ENCODE measurements around the gene PARD3B. TPM values are rescaled to one million over a fixed set of nuclear protein-coding genes. Genes with fewer than 3 reads are reported as not detected.

The PARD3B gene
- total RNA-seq, 1 experiment from 2014 or later = 7.6 TPM

GRCh38 chr2:205175831-205176230 lies 630.6 kb downstream of the PARD3B start:
- no peaks in the 10 kb centered on the region for H3K79me2 ChIP-seq (ENCODE audit: low read depth)
- POLR2A ChIA-PET (ENCODE audit: unreplicated experiment) = interaction anchor here (0.5 kb wide), 1 partner anchor 263 kb away, joined by 3 read pairs; no protein-coding TSS in a partner anchor
- no peaks in the 10 kb centered on the region for H3K27me3 ChIP-seq (ENCODE audit: insufficient read depth, low read depth)
- no TSS peak for BruUV-seq (replicated peaks)
- no peaks in the 10 kb centered on the region for H3K9me2 ChIP-seq (ENCODE audit: insufficient read depth)
- H3K9me3 ChIP-seq (ENCODE audit: insufficient read depth, low read depth) = no peaks in the 10 kb centered on the region
- DNase-seq = no peak
- no peak overlapping the region for H3K4me2 ChIP-seq
- intact Hi-C loops (cut with micrococcal nuclease; ENCODE audit: unreplicated experiment) = no loop called here
- CTCF ChIA-PET = no interaction called here
- H3F3A ChIP-seq (ENCODE audit: insufficient read depth, low read depth) = no peaks in the 10 kb centered on the region
- TF ChIP-seq CTCF (conservative IDR thresholded peaks at IDR 0.05) = no peak
- TF ChIP-seq EZH2 (IDR thresholded peaks at IDR 0.05; ENCODE audit: low read depth) = no peak
- no peaks in the 10 kb centered on the region for H3K36me3 ChIP-seq (ENCODE audit: low read depth)
- H2AFZ ChIP-seq = no peak overlapping the region
- no peaks in the 10 kb centered on the region for H4K20me1 ChIP-seq (ENCODE audit: insufficient read depth)
- no peak overlapping the region for H3K27ac ChIP-seq
- H3K4me1 ChIP-seq (replicated peaks; ENCODE audit: insufficient read depth) = no peaks in the 10 kb centered on the region
- no peak overlapping the region for H3K4me3 ChIP-seq

- no peaks in the 10 kb centered on the region for H3F3A ChIP-seq (ENCODE audit: insufficient read depth, low read depth)
- CTCF ChIA-PET = no interaction called here
Measured at GRCh38 chr2:205176546-205176945, 631.3 kb downstream of the PARD3B start.

GRCh38 chr2:205177546-205177945 lies 632.3 kb downstream of the PARD3B start:
- Histone ChIP-seq H3K27me3 (ENCODE audit: insufficient read depth, low read depth) (no peaks in the 10 kb centered on the region), H3K9me2 (ENCODE audit: insufficient read depth) (no peaks in the 10 kb centered on the region), H3K27ac (no peak overlapping the region), H3K4me2 (no peak overlapping the region), H2AFZ (no peak overlapping the region), H3F3A (ENCODE audit: insufficient read depth, low read depth) (no peaks in the 10 kb centered on the region), H3K9me3 (ENCODE audit: insufficient read depth, low read depth) (no peaks in the 10 kb centered on the region), H3K36me3 (ENCODE audit: low read depth) (no peaks in the 10 kb centered on the region), H3K79me2 (ENCODE audit: low read depth) (no peaks in the 10 kb centered on the region), H4K20me1 (ENCODE audit: insufficient read depth) (no peaks in the 10 kb centered on the region), H3K4me1 (replicated peaks; ENCODE audit: insufficient read depth) (no peaks in the 10 kb centered on the region), H3K4me3 (no peak overlapping the region)
- no TSS peak for BruUV-seq (replicated peaks)
- intact Hi-C loops (cut with micrococcal nuclease; ENCODE audit: unreplicated experiment) = no loop called here
- ChIA-PET POLR2A (ENCODE audit: unreplicated experiment) (no interaction called here), CTCF (no interaction called here)
- DNase-seq = no peak
- no peak for TF ChIP-seq CTCF (conservative IDR thresholded peaks at IDR 0.05)
- no peak for TF ChIP-seq EZH2 (IDR thresholded peaks at IDR 0.05; ENCODE audit: low read depth)

More at GRCh38 chr2:205176546-205176945, 631.3 kb downstream of the PARD3B start:
- Histone ChIP-seq H3K27ac (no peak overlapping the region), H3K79me2 (ENCODE audit: low read depth) (no peaks in the 10 kb centered on the region), H2AFZ (no peak overlapping the region), H3K36me3 (ENCODE audit: low read depth) (no peaks in the 10 kb centered on the region), H3K9me2 (ENCODE audit: insufficient read depth) (no peaks in the 10 kb centered on the region), H3K4me1 (replicated peaks; ENCODE audit: insufficient read depth) (no peaks in the 10 kb centered on the region), H3K4me2 (no peak overlapping the region), H3K4me3 (no peak overlapping the region), H3K9me3 (ENCODE audit: insufficient read depth, low read depth) (no peaks in the 10 kb centered on the region), H4K20me1 (ENCODE audit: insufficient read depth) (no peaks in the 10 kb centered on the region), H3K27me3 (ENCODE audit: insufficient read depth, low read depth) (no peaks in the 10 kb centered on the region)
- intact Hi-C loops (cut with micrococcal nuclease; ENCODE audit: unreplicated experiment) = no loop called here
- DNase-seq = no peak
- POLR2A ChIA-PET (ENCODE audit: unreplicated experiment) = no interaction called here
- no TSS peak for BruUV-seq (replicated peaks)
- TF ChIP-seq CTCF (conservative IDR thresholded peaks at IDR 0.05) = no peak
- TF ChIP-seq EZH2 (IDR thresholded peaks at IDR 0.05; ENCODE audit: low read depth) = no peak

All from PC-9 (cell line).